ENCODE results near the gene SEZ6L. TPM values are rescaled to one million over a fixed set of nuclear protein-coding genes. Genes with fewer than 3 reads are reported as not detected.

The SEZ6L gene
- total and polyA plus RNA-seq, 10 of the 15 experiments (the other 5 are each of a cell fraction or from before 2014, with no cell fraction given): not detected

GRCh38 chr22:26283330-26283729 lies 114.1 kb downstream of the SEZ6L start:
- H3K4me1 ChIP-seq (ENCODE audit: control insufficient read depth, insufficient read depth, low read length): no peaks in the 10 kb centered on the region
- no peak overlapping the region for H3K9ac ChIP-seq (ENCODE audit: control insufficient read depth, insufficient read depth, low read length)
- ChIA-PET CTCF (no interaction called here), RAD21 (ENCODE audit: unreplicated experiment) (no interaction called here), SMC1A (ENCODE audit: uncharacterized antibody, unreplicated experiment) (no interaction called here), POLR2A (no interaction called here)
- no peak overlapping the region for H3K4me3 ChIP-seq
- no peaks in the 10 kb centered on the region for H3K9me3 ChIP-seq (replicated peaks; ENCODE audit: control insufficient read depth, insufficient read depth, low read length)
- DNase-seq (ENCODE audit: low read depth, low spot score) (no peak), ATAC-seq (no peak), FAIRE-seq (no peak)
- H3K36me3 ChIP-seq (ENCODE audit: control insufficient read depth in 2 of 2, insufficient read depth in 2 of 2, low read length in 1 of 2): no peaks in the 10 kb centered on the region
- peaks cover 0 to 3% of the 10 kb centered on the region in 2 experiments; a peak in 1 of 4 replicates for H3K27me3 ChIP-seq (replicated peaks in 1 of 2; ENCODE audit: control insufficient read depth in 2 of 2, insufficient read depth in 2 of 2, low read length in 1 of 2)
- no peak overlapping the region for H3K4me2 ChIP-seq (ENCODE audit: control insufficient read depth, insufficient read depth)
- intact Hi-C loops (cut with micrococcal nuclease; ENCODE audit: unreplicated experiment) (loop anchor here (10.0 kb wide), 1 partner anchor 61 kb away; no protein-coding TSS in a partner anchor), in situ Hi-C loops (cut with MboI) (no loop called here)
- no peaks in the 10 kb centered on the region for H4K20me1 ChIP-seq (ENCODE audit: control insufficient read depth, insufficient read depth)
- no TSS peak for BruUV-seq (replicated peaks)
- WGBS (ENCODE audit: insufficient coverage, insufficient replicate concordance, low lambda C conversion rate, missing lambda C conversion rate): 31% methylated on average over 2 of the region's 2 CpGs
- no peak overlapping the region for H3K27ac ChIP-seq (ENCODE audit: control insufficient read depth, insufficient read depth)
- TF ChIP-seq WRNIP1 (IDR thresholded peaks at IDR 0.05; ENCODE audit: borderline replicate concordance, low read depth, low read length) (no peak), TCF3 (IDR thresholded peaks at IDR 0.05; ENCODE audit: borderline replicate concordance, insufficient read depth, low read depth, low read length) (no peak), MTA2 (IDR thresholded peaks at IDR 0.05; ENCODE audit: low read depth) (no peak), SP1 (IDR thresholded peaks at IDR 0.05; ENCODE audit: low read depth, low read length) (no peak), YBX1 (IDR thresholded peaks at IDR 0.05) (no peak)
- no peaks in the 10 kb centered on the region for H3K79me2 ChIP-seq (ENCODE audit: control insufficient read depth, insufficient read depth, low read length)
- no peak overlapping the region for H2AFZ ChIP-seq (ENCODE audit: control insufficient read depth, low read depth, low read length)

DNA sequence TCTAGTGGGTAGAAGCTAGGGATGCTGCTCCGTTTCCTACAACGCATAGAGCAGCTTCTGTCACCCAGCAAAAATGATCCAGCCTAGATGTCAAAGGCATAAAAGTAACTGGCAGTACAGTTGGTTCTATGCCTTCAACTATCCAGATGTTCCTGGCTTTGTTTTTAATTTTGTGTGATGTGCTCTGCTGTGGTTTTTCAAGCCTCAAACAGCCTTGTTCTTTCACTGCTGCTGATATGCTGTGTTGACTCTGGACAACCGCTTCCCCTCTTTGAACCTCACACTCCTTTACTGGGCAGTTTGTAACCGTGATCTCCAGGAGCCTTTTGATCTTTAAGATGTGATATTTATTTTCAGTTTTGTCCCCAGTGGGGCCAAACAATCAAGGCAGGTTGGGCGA lies 116.4 kb downstream of the SEZ6L start:
- no peak for ATAC-seq
- POLR2A ChIA-PET: no interaction called here
- H3K4me2 ChIP-seq (ENCODE audit: control insufficient read depth, insufficient read depth): no peak overlapping the region
- no peaks in the 10 kb centered on the region for H3K4me1 ChIP-seq (ENCODE audit: control insufficient read depth, insufficient read depth, low read length)
- H3K27me3 ChIP-seq (replicated peaks in 1 of 2; ENCODE audit: control insufficient read depth in 2 of 2, insufficient read depth in 2 of 2, low read length in 1 of 2): no peaks in the 10 kb centered on the region
- no peak for DNase-seq (ENCODE audit: low read depth, low spot score)
- no TSS peak for BruUV-seq (replicated peaks)
- RAD21 ChIA-PET (ENCODE audit: unreplicated experiment): no interaction called here
- no peaks in the 10 kb centered on the region for H3K79me2 ChIP-seq (ENCODE audit: control insufficient read depth, insufficient read depth, low read length)
- H3K4me3 ChIP-seq: no peak overlapping the region
- no peaks in the 10 kb centered on the region for H4K20me1 ChIP-seq (ENCODE audit: control insufficient read depth, insufficient read depth)
- no peak overlapping the region for H3K27ac ChIP-seq (ENCODE audit: control insufficient read depth, insufficient read depth)
- SMC1A ChIA-PET (ENCODE audit: uncharacterized antibody, unreplicated experiment): no interaction called here
- TF ChIP-seq YY1 (IDR thresholded peaks at IDR 0.05; ENCODE audit: low read depth, low read length): no peak
- intact Hi-C loops (cut with micrococcal nuclease; ENCODE audit: unreplicated experiment): loop anchor here (10.0 kb wide), 1 partner anchor 59 kb away; no protein-coding TSS in a partner anchor
- H3K36me3 ChIP-seq (ENCODE audit: control insufficient read depth in 2 of 2, insufficient read depth in 2 of 2, low read length in 1 of 2): no peaks in the 10 kb centered on the region
- CTCF ChIA-PET: no interaction called here
- 0% methylated on average over 5 of the region's 5 CpGs for WGBS (ENCODE audit: insufficient coverage, insufficient replicate concordance, low lambda C conversion rate, missing lambda C conversion rate)
- in situ Hi-C loops (cut with MboI): no loop called here
- H2AFZ ChIP-seq (ENCODE audit: control insufficient read depth, low read depth, low read length): no peak overlapping the region
- no peaks in the 10 kb centered on the region for H3K9me3 ChIP-seq (replicated peaks; ENCODE audit: control insufficient read depth, insufficient read depth, low read length)
- H3K9ac ChIP-seq (ENCODE audit: control insufficient read depth, insufficient read depth, low read length): no peak overlapping the region
- no peak for FAIRE-seq
